ENCODE measurements around the gene CRYBG1.

DNA sequence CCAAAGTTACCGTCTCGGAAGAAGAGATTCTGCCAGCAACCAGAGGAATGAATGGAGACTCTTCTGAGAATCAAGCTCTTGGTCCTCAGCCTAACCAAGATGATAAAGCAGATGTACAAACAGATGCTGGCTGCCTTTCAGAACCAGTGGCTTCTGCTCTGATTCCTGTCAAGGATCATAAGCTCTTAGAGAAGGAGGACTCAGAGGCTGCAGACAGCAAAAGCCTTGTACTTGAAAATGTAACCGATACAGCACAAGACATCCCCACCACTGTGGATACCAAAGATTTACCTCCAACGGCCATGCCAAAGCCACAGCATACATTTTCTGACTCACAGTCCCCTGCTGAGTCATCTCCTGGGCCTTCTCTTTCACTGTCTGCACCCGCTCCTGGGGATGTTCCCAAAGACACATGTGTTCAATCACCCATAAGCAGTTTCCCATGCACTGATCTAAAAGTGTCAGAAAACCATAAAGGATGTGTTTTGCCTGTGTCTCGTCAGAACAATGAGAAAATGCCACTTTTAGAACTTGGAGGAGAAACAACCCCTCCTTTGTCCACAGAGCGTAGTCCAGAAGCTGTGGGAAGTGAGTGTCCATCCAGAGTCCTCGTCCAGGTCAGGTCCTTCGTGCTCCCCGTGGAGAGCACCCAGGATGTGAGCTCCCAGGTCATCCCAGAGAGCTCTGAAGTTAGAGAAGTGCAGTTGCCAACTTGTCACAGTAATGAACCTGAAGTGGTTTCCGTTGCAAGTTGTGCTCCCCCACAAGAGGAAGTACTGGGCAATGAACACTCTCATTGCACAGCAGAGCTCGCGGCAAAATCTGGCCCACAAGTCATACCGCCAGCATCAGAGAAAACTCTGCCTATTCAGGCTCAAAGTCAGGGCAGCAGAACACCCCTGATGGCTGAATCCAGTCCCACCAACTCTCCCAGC is 159.2 kb downstream of the CRYBG1 start:
- TF ChIP-seq POLR2A (IDR thresholded peaks at IDR 0.05; ENCODE audit: low read depth, low read length): no peak; the same call in 1 of the 2 replicates
- TF ChIP-seq POLR2AphosphoS5 (IDR thresholded peaks at IDR 0.05; ENCODE audit: low read depth, low read length): peak; percentile 64
- TF ChIP-seq TAF1 (IDR thresholded peaks at IDR 0.05; ENCODE audit: low read depth, low read length): peak; percentile 72
- peak; percentile 86 for TF ChIP-seq POU2F2 (IDR thresholded peaks at IDR 0.05; ENCODE audit: low read depth, low read length)
